ENCODE results near the gene TCAF2.
"Not testable (repeated sequence)": the region's sequence is repeated elsewhere in the genome, so short reads cannot be mapped to it uniquely, and the experiment has no call there.

The TCAF2 gene

DNA sequence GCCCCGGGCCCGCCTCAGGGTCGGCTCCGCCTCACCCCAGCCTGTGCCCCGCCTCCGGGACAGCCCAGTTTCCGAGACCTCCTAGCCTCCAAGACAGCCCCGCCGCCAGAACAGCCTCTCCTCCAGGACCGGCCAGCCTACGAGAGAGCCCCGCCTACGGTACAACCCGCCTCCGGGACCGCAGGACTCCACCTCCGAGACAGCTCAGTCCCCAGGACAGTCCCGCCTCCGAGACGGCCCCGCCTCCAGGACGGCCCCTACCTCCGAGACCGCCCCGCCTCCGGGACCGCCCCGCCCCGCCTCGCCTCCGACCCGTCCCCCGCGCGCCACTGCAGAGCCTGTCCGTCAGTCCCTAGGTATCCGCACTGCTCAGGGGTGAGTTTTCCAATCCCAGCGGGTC lies at the start of gene TCAF2:
Gene TCAF2 (plus strand): TSS at position 329 of the 400 bp plus-strand sequence.
- not testable (repeated sequence) for DNase-seq (ENCODE audit: low read depth)

DNA sequence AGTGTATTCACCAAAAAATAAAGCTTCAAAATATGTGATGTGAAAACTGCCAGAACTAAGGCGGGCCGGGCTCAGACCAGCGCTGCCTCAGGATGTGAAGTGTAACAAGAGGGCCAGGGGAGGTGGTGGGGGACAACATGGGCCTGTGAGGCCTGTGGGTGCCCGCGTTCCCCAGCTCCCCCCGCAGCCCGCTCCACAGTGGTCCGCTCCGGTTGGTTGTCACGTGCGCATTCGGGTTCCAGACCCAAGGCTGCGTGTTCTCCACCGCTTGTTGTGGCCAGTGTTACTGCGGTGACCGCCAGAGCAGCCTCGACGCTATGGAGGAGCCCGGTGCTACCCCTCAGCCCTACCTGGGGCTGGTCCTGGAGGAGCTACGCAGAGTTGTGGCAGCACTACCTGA lies 49.3 kb upstream of the TCAF2 start, which contains the start of gene CTAGE15:
Gene CTAGE15 (plus strand): TSS at position 301 of the 400 bp plus-strand sequence. CDS start 17 bp downstream, at position 318.
- DNase-seq (ENCODE audit: low read depth): not testable (repeated sequence)

DNA sequence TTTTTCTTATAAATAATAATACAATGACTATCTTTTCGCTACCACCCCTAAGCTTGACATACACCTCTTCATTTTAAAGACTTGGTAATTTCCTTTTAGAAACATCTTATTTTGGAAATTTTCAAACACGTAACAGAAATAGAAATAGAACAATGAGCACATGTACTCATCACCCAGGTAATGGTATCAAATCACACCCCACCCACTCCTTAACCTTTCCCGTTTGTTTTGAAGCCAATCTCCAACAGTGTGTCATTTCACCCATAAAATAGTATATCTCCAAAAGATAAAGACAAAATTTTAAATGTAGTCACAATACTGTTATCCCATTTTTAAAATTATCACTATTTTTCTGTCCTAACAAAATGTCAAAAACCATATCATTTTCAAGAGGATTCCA lies 32.6 kb upstream of the TCAF2 start:
- DNase-seq (ENCODE audit: low read depth): not testable (repeated sequence)

DNA sequence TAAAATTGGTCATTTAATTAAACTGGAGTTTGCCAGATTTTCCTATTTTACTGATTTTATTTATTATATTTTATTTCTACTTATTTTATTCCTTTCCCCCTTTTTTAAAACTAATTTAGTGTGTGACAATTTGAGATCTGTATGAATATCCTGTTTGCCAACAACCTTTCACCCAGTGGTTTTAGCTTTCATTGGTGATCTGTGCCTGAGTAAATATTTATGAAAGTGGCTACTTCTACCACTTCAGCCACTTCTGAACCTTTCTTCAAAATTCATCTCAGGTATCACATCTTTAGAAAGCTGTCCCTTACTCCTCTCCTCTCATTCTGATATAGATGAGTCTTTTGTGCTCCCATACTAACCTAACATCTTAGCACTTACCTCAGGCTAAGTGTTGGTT lies 30.9 kb upstream of the TCAF2 start:
- not testable (repeated sequence) for DNase-seq (ENCODE audit: low read depth)

DNA sequence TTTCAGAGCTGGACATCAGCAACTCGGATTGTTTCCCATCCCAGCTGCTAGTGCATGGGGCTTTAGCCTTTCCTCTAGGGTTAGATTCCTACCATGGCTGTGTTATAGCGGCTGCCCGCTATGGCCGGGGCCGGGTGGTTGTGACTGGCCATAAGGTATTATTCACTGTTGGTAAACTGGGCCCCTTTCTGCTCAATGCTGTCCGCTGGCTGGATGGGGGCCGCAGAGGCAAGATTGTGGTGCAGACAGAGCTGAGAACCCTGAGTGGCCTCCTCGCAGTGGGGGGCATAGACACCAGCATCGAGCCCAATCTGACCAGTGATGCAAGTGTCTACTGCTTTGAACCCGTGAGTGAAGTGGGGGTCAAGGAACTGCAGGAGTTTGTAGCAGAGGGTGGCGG lies 22.7 kb upstream of the TCAF2 start:
- not testable (repeated sequence) for DNase-seq (ENCODE audit: low read depth)

DNA sequence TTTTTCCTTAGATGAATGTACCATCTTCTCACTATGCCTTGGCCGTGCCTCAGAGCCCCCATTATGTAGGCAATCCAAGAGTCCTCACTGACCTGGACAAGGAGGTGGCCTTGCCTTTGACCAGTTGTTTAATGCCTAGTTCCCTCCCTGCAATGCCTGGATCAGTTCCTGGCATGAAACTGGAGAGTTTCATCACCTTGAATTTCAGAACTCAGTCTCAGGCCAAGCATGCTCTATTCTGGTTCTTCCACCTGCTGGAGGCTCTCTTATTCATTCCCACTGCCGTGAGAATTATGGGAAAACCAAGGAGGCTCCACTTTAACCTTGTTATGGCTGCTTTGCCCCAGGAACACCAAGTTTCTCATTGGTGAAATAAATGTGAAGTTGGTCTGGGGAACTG lies 17.2 kb upstream of the TCAF2 start:
- DNase-seq (ENCODE audit: low read depth): not testable (repeated sequence)

DNA sequence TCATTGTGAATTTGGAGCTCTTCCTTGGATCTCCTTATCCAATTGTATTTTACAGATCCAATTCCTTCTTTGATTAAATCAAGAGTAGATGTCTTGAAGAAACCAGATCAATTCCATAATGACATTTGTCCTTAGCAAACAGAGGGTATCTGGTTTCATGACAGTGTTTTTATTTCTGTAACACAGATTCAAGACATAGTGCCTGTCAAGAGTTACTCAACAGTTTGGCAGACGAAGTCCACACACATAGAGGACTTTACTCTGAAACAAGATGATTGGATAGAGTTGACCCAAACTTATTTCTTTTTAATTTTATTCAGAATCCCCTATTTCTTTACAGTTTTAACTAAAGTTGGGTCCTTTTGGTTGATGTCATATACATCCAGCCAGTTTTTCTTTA lies 14.7 kb upstream of the TCAF2 start:
- not testable (repeated sequence) for DNase-seq (ENCODE audit: low read depth)

DNA sequence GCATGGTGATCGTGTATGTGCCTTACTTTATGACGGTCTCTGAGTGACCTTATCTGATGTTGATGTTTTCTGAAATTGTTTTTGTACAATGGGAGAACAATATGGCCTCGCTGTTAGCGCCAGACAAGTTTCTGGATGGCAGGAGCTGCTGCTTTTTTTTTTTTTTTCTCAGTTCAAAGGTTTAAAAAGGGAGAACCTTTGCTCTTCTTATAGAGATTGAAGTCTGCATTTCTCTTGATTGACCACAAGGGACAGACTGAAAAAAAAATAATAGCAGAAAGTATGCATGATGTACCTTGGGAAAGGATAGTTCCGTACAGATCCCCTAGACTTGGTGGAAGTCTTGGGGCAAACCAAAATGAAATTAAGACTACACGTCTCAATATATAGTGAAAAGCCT lies 5.2 kb upstream of the TCAF2 start:
- DNase-seq (ENCODE audit: low read depth): peak; percentile 6

DNA sequence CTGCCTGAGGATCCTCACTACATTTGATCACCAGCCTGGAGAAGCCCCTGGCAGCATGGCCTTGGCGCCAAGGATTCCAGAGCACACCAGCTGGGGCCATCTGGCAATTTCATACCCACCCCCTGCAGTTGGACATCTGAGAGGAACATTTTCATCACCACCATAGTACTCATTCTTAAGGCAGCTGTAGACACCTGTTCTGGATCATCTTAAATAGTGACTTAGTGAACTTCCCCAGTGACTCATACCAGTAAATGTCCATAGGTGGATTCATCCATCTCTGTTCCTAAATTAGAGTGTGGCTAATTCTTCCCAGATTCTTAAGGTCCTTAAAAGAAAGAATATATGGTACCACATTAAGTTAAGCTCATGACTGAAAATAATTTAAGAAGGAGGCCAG lies 3.6 kb upstream of the TCAF2 start:
- DNase-seq (ENCODE audit: low read depth): not testable (repeated sequence)

DNA sequence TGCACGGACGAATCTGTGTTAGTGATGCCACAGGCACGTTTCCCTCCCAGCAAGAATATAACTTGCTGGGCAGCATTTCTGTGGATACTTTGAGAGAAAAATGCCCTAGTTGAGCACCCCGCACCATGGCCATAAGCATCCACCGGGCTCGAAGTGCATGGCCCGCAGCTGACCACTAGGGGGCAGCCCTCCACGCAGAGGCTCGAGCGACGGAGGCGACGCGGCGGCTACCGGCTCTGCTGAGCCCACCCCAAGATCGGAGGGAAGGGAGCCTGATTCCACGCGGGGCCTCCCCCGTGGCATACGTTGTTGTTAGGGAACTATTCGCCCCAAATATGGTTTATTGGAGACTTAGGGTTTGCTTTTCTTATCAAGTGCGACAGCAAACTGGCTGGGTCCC lies 716 bp upstream of the TCAF2 start:
- not testable (repeated sequence) for DNase-seq (ENCODE audit: low read depth)

DNA sequence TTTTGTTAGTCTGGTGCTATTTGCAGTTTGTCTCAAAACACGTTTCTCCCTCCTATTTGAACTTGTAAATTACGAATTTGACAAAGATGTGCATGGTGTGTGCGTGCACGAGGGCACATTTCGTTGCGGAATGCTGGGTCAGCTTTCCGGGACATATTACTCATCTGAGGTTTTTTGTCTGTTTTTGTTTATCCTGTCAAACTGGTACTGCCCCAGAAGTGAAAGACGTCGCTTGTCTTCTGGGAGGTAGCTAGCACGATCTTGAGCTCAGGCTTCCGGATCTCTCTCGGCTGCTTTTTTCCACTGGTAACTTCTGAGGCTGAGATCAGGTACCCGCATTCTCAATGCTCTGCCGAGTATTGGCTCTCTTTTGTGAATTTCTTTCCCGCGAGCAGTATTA lies 401 bp downstream of the TCAF2 start:
- DNase-seq (ENCODE audit: low read depth): not testable (repeated sequence)

DNA sequence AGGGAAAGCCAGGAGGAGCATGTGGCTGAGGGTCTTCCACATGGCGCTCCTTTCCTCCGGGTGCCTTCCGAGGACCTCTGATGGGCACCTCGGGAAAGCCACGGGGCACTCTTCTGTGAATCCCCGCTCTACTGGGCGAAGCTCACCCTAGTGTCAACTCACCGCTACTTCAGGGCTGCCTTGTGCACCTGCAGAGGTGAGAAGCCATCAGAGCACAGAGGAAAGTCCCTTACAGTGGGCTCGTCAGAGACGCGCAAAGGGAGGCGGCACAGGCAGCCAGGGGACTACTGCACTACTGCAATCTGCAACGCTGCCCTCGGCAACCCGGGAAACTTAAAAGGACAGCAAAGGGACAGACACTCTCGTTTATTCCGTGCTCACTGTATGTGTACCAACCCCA lies 1.4 kb downstream of the TCAF2 start:
- DNase-seq (ENCODE audit: low read depth): not testable (repeated sequence)

DNA sequence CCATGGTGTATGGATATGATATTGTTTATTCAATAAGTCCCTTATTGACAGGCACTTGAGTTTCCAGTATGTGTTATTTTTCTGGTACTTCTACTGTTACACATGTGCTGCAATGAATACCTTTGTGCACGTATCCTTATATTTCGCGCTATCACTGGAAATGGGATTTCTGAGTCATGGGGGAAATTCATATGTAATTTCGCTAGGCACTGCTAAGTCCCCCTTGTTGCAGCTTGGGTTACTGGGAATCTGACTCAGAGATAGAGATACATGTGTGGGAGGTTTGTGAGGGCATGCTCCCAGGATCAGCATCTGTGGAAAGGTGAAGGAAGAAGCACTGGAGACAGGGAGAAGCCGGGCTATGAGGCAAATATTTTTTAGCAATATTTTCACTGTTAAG lies 9.9 kb downstream of the TCAF2 start:
- DNase-seq (ENCODE audit: low read depth): not testable (repeated sequence)

DNA sequence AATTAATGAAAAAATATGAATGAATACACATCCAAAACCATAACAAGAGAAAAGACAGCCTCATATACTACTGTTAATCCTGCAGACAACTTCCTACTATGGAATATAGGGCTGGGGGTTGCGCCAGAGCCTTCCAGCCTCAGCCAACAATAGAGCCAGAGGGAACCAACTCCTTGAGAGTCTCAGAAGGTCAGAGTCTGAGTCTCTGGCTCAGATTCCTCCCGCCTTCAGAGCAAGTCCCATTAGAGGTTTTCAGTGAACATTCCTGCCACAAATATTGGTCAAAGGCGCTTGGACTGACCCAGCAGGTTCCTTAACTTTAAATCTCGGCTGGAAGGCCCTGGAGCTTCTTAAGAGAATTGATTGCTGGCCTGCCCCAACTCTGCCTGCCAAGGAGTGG lies 11.7 kb downstream of the TCAF2 start:
- DNase-seq (ENCODE audit: low read depth): not testable (repeated sequence)

DNA sequence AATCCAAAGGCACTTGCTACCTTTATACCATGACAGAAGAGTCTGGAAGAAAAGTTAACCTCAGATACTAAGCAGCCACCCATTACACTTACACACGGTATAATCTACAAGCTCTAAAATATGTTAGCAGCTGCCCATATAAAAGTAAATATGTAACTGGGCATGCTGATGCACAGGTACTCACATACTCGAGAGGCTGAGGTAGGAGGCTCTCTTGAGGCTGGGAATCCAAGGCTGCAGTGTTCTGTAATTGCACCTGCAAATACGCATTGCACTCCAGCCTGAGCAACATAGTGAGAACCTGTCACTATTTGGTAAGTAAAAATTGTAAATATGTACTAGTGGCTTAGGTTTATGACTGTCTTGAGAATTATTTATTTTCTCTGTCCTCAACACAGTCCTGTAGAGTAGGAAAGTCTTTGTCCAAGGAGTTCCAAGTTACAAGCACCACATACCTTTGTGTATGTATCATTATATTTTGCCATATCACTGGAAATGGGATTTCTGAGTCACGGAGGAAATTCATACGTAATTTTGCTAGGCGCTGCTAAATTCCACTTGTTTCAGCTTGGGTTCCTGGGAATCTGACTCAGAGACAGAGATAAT lies 12.3 kb downstream of the TCAF2 start:
- DNase-seq (ENCODE audit: low read depth): not testable (repeated sequence)

DNA sequence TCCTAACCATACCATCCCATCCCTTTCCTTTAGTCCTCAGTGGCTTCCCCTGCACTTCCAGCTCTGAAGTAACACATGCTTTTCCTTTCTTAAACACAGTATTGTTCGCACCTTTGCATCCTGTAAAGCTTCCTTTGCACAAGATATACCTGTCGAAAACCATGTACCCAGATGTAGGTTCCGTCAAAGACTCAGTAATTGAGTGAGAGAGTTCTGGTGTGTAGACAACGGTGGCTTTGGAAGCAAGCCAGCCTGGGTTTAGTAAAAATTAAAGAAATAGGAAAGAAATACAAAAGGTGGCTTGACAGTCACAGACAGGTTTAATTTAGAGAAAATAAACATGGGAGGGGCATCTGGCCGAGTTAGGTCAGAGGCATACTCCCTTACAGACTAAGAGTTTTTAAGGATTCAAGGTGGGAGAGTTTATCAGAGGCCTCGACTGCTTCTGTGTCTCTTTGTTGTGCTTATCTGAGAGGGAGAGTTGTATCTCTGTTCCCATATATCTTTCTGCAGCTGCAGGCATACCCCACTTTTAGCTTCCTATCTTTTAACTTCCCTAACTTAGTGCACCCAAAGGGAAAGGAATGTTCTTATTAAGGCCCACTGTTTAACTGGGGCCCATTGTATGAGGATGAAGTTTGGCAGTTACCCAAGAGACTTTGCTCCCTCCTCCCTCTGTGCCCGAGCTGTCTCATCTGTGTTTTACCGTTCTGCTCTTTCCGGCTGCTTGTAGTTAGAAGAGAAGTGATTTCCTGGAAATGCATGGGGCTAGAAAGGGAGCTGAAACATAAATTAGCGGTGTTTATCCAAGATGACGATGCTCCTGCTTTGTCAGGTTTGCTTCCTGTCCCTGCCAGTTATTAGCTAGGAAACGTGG lies 14.8 kb downstream of the TCAF2 start:
- not testable (repeated sequence) for DNase-seq (ENCODE audit: low read depth)

DNA sequence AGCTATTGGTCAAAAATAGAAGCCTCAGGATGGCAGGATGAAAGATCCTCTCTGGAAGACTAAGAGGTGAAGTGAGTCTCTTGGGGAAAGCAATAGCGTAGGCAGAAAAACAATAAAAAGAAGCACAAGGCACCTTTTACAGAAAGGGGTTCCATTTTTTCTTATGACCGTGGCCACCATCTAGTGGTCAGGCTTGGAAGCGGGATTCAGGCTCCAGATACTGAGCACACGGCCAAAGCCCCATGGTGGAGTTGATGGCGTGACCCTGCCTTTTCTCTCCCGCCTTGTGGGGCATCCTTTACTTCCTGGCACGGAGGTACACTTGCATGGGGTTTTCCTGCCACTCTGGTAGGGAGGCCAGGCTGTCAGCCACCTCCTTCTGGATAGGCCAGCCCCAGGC lies 18.6 kb downstream of the TCAF2 start:
- DNase-seq (ENCODE audit: low read depth): not testable (repeated sequence)

DNA sequence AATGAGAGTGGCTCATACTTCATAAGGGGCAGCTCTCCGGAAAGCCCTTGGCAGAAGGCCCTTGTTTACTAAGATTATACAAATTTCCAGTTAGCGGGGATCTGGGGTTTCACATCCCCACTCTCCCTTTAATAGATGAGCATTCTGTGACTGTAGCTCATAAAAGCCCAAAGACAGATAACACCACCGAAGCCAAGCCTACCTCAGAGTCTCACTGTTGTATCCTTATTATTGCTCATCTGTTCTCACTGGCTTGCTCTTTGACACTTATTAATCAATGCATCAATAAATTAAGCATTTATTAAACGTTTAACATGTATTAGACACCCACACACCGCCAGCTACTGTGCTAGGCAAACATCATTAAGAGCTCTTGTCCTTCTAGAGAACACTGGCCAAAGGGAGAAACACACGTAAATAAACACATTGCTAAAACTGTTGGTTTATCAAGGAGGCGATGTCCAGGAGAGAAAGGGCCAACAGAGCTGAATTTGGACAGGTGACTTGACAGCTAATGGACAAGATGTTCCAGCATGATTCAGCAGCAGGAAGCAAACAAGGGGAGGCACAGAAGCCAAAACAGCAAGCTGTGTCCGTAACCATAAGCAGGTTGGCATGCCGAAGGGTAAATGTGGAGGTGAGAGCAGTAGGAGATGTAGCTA lies 19.9 kb downstream of the TCAF2 start:
- not testable (repeated sequence) for DNase-seq (ENCODE audit: low read depth)

DNA sequence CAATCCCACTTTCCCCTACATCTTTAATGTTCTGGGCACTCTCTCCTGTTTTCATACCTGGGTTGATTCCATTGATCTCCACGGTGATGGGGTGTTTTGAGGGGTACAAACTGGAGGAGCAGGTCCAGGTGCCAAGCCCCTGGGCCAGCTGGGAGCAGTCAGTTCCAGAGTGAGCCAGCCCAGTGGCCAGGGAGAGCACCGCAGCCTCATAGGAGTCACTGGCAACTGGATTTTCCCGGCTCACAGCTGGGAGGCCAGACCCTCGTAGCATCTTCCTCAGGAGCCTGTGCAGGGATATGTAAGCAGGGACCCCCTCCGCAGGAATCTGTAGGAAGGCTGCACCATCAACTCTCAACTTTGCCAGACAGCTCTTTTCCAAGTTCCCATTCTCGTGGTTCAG lies 25.8 kb downstream of the TCAF2 start:
- DNase-seq (ENCODE audit: low read depth): not testable (repeated sequence)

DNA sequence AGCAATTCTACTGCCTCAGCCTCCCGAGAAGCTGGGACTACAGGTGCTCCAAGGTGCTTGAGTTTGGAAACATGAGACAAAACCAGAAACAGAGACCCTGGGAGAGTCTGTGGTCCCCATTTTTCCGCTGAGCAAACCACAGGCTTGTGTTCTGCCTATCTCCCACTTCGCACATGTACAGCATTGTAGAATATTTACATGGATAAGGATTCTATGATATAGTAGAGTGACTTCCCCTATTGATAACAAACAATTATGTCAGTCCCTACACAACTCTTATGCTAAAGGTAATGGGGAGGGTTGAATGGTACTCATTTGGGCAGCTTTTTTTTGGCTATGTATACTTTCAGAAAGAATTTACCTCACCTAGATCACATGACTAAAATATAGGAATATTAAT lies 29.1 kb downstream of the TCAF2 start:
- DNase-seq (ENCODE audit: low read depth): not testable (repeated sequence)

DNA sequence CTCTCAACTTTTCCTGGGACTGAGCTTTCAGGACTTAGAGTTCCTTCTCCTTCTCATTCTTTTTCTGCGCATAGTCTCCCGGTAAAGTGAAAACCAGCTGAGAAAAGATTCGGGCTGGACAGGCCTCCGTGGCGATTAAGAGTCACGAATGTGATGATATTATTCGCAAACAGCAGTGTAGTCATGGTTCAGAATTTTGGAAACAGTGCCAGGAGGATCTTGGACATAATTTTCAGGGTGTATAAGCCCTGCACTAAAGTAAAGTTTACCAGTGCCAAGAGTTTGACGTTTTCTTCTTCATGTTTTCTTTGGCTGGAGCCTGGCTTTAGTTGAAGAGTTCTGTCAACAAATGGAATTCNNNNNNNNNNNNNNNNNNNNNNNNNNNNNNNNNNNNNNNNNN lies 29.7 kb downstream of the TCAF2 start:
- DNase-seq (ENCODE audit: low read depth): not testable (repeated sequence)
